HG02588 (cell line): ENCODE results near the gene TEX48.
A peak's percentile ranks its signal among the peaks of the same experiment; 100 is the strongest.

Source experiments
- ATAC-seq: cut with Tn5 transposase; IDR thresholded peaks from one replicate; pipeline ENCODE4 v1.9.1; 2021; ENCODE audit warnings: mild to moderate bottlenecking, moderate library complexity; ENCODE audit not compliant: unreplicated experiment

TEX48 gene

GRCh38 chr9:114694146-114694545, 12.2 kb upstream of the TEX48 start:
- no peak for ATAC-seq

- no peak for ATAC-seq
Measured at GRCh38 chr9:114693248-114693855, 11.4 kb upstream of the TEX48 start.

- no peak for ATAC-seq
Measured at GRCh38 chr9:114691956-114692295, 9.9 kb upstream of the TEX48 start.

GRCh38 chr9:114691046-114691955, 9.3 kb upstream of the TEX48 start:
- ATAC-seq: peak; percentile 63

- ATAC-seq: no peak
Measured at GRCh38 chr9:114690308-114690707, 8.3 kb upstream of the TEX48 start.

GRCh38 chr9:114689813-114690212, 7.8 kb upstream of the TEX48 start:
- ATAC-seq: no peak

GRCh38 chr9:114688909-114689610, 7.1 kb upstream of the TEX48 start:
- ATAC-seq: no peak

GRCh38 chr9:114688379-114688778, 6.4 kb upstream of the TEX48 start:
- no peak for ATAC-seq

GRCh38 chr9:114687034-114687433, 5.0 kb upstream of the TEX48 start:
- ATAC-seq: no peak

- ATAC-seq: no peak
Measured at GRCh38 chr9:114685951-114686350, 4.0 kb upstream of the TEX48 start.

GRCh38 chr9:114684036-114684435, 2.0 kb upstream of the TEX48 start:
- no peak for ATAC-seq

- no peak for ATAC-seq
Measured at GRCh38 chr9:114682846-114683245, 854 bp upstream of the TEX48 start.

- ATAC-seq: no peak
Measured at GRCh38 chr9:114680259-114681001, 1.6 kb downstream of the TEX48 start.

- ATAC-seq: no peak
Measured at GRCh38 chr9:114678795-114679194, 3.2 kb downstream of the TEX48 start.

GRCh38 chr9:114678130-114678529, 3.9 kb downstream of the TEX48 start:
- no peak for ATAC-seq

- no peak for ATAC-seq
Measured at GRCh38 chr9:114677418-114677817, 4.6 kb downstream of the TEX48 start.

GRCh38 chr9:114676901-114677300, 5.1 kb downstream of the TEX48 start:
- ATAC-seq: no peak

GRCh38 chr9:114674798-114675540, 7.0 kb downstream of the TEX48 start:
- no peak for ATAC-seq

GRCh38 chr9:114674076-114674797, 7.8 kb downstream of the TEX48 start:
- no peak for ATAC-seq

- ATAC-seq: no peak
Measured at GRCh38 chr9:114671605-114672004, 10.4 kb downstream of the TEX48 start.
